CD4-positive, alpha-beta T cell treated with Interleukin-21 for 1 hour (primary cell): ENCODE results near the gene GBP7.
"Not testable (repeated sequence)": the region's sequence is repeated elsewhere in the genome, so short reads cannot be mapped to it uniquely, and the experiment has no call there.

Source experiments
- DNase-seq: peaks from one replicate; pipeline ENCODE4 v3.0.0-alpha.2; 2020

GBP7 gene, protein sequence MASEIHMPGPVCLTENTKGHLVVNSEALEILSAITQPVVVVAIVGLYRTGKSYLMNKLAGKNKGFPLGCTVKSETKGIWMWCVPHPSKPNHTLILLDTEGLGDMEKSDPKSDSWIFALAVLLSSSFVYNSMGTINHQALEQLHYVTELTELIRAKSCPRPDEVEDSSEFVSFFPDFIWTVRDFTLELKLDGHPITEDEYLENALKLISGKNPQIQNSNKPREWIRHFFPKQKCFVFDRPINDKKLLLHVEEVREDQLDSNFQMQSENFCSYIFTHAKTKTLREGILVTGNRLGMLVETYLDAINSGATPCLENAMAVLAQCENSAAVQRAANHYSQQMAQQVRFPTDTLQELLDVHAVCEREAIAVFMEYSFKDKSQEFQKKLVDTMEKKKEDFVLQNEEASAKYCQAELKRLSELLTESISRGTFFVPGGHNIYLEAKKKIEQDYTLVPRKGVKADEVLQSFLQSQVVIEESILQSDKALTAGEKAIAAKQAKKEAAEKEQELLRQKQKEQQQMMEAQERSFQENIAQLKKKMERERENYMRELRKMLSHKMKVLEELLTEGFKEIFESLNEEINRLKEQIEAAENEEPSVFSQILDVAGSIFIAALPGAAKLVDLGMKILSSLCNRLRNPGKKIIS

DNA sequence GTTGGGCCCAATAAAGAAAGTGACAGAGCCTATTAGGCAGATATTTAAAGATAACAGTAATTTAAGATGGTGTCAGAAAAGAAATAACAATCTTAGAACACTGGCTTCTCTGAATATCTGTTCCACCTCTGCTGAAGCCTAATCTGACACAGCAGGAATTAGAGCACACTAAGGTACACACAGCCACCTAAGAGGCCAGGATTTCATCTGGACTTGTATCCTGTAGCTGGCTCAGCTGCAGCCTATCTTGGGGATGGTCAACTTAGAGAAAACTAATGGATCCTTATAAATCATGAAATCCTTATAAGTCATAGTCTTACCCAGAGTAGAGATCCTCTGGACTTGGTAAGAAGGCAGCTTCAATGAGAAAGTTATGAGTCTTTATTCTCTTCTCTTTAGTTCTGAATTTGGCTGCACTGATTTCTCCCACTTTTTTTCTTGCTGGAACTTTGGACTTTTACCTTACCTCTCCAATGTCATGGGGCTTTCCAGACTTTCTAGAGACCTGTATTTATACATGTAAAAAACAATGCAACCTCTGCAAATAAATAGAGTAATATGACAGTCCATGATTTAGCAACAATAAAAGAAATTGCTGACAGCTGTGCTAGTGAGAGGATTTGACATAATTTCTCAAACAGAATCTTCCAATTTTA lies at the start of gene GBP7:
Gene GBP7, minus strand, starts transcription at position 403 of the 656 bp plus-strand sequence. CDS start 4,068 bp downstream, outside the sequence.
- DNase-seq: no peak

DNA sequence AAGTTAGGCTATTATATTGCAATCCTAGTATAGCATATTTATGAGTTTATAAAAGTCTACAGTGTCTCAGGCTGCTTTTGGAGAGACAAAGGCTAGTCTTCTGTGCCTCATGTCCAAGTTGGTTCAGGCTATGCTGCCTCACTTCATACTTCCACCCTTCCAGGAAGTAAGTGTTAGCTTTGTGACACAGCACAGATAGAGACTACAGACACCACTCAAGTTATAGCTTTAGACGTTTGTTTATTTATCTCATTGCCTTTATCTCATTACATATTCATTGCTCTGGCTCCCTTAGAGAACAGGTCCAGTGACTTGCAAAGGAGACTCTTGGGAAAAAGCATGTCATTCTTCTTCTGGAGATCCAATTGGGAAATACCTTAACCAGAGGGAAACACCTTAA lies 45.5 kb upstream of the GBP7 start:
- no peak for DNase-seq

DNA sequence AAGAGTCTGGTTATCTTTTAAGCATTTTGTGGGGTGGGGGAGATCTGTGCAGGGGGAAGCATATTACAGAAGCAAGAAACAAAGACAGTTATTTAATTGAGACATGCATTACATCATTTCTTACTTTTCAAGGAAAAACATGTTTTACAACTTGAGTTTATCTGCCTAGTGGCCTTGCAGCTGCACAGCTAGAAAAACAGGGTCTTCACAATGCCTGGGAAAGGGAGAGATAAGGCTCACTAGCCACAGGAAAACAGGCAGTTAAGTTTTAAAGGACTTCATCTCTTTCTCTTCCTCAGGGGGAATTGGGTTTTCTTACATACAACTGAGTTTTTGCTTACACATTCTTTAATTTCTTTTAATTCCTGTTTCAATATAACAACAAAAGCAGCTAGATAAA lies 44.0 kb upstream of the GBP7 start:
- DNase-seq: not testable (repeated sequence)

DNA sequence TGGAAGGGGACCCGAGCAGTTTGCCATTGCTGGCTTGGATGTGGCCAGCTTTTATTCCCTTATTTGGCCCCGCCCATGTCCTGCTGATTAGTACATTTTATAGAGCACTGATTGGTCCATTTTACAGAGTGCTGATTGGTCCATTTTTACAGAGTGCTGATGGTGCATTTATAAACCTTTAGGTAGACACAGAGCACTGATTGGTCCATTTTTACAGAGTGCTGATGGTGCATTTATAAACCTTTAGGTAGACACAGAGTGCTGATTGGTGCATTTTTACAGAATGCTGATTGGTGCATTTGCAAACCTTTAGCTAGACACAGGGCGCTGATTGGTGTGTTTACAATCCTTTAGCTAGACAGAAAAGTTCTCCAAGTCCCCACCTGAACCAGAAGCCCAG lies 43.1 kb upstream of the GBP7 start:
- not testable (repeated sequence) for DNase-seq

DNA sequence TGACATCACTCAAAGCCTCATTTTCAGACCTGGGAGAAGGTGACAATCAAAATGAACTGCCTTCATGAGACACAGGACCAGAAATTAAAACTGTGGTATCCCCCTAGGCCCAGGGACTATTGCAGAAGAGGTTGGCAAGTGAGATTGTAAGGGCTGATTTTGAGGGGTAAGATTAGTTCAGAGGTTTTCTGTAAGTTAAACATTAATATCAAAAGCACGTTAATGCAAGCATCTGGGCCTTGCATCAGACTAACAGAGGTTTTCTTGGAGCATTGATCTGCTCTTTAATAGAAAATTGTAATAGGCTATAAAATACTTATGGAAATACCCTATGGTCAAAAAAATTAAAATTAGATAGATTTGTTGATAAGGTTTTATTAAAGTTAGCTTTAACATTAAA lies 37.5 kb upstream of the GBP7 start:
- no peak for DNase-seq

DNA sequence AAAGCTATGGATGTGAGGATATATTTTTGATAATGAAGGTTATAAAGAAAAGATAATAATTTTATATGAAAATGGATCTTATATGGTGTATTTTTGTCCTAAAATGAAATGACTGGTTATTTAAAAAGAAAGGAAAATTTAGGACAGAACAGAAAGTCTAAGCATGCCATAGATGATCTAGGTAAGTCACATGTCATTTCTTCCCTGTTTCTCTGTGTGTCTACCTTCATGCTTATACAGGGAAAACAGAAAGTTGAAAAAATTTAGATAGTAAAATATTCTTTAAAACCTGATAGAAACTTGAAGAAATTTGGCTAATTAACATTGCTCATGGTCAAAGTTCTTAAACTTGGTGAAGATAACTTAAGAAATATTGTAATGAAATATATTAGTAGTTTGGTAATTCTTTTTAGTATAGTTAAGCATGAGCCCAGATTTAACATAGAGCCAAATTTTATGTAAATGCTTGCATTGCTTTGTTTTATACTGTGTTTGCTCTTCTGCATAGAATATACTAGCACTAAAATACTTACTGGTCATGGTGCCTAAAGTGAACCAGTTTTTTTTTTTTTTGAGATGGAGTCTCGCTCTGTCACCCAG lies 35.3 kb upstream of the GBP7 start:
- DNase-seq: no peak

DNA sequence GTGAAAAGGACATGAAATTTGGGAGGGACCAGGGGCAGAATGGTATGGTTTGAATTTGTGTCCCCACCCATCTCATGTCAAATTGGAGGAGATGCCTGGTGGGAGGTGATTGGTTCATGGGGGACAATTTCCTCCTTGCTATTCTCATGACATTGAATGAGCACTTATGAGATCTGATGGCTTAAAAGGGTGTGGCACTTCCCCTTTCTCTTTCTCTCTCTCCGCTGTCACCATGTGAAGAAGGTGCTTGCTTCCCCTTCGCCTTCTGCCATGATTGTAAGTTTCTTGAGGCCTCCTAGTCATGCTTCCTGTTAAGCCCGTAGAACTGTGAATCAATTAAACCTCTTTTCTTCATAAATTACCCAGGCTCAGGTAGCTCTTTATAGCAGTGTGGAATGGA lies 30.6 kb upstream of the GBP7 start:
- DNase-seq: no peak

DNA sequence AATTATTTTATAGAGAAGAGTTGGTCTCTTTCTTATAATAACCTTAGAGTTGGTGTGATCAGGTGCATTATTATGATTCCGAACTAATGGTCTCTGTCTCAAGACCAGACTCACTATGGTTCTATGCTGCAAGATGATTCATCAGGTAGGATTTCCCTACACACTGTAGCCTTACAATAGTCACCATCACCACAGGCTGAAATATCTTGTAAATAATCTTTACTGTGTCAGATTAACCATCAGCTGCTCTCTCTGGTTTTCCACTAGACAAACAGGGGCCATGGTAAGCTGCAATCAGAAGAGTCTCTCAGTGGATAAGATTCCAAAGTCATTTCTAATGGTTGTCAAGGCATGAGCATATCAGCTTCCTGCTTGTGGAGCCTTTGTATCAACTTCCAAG lies 27.4 kb upstream of the GBP7 start:
- DNase-seq: no peak

DNA sequence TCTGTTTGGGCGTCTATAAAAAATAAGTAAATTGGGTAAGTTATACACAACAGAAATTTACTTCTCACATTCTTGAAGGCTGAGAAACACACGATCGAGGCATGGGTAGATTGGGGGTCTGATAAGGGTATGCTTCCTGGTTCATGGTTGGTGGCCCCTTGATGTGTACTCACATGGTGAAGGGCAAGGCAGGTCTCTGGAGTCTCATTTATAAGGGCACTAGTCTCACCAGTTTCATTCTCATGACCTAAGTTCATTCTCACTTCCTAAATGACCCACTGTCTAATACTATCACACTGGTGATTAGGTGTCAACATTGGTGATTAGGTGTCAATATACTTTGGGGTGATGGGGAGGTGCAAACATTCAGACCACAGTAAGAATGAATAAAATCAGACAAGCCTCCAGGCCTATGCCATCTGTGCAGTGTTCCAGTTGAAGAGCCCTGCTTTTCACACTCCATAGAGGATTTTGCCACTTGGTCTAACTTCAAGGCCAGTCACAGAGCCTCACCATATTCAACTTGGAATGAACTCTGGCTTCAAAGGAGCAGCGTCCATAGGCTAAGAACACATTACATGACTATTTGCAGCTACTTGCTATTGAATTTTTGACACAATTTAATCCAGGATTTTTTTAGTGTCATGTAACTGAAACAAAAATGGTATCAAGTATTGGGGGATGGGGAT lies 25.4 kb upstream of the GBP7 start:
- DNase-seq: peak; percentile 42

DNA sequence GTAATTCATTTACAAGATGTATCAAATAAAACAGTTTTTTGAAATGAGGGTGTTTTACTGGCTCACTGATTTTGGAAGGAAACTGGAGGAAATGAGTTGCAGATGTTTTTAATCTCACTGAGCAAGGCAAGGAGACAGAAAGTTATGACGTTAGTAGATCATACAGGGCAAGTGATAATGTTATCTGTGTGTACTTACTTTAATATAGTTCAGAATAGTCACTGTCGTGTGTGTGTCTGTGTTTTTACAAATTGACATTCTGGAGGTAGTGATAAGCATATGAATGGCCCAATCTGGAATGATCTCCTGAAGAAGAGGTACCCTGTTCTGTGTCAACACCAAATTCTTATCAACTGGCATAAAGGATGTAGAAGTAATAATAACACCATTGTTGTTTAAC lies 24.9 kb upstream of the GBP7 start:
- peak; percentile 52 for DNase-seq

DNA sequence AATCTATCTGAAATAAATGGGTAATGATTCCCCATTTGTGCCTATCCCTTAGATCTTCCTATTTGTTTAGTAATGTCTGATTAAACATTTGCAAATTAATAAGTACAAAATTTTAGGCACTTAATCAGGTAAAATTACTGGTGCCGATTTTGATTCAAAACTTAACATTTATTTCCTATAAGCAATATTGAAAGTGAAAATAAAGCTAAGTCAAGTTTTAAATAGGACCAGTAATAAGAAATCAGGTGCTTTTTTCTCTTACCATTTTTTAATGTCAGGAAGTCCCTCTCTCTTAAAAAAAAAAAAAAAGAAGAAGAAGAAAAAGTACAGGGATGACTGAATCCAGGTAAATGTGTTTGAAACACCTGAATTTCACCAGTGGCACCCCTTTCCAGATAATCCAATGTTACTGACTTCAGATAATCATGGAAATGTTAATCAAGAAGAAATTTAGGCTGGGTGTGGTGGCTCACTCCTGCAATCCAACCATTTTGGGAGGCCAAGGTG lies 23.8 kb upstream of the GBP7 start:
- DNase-seq: peak; percentile 30

DNA sequence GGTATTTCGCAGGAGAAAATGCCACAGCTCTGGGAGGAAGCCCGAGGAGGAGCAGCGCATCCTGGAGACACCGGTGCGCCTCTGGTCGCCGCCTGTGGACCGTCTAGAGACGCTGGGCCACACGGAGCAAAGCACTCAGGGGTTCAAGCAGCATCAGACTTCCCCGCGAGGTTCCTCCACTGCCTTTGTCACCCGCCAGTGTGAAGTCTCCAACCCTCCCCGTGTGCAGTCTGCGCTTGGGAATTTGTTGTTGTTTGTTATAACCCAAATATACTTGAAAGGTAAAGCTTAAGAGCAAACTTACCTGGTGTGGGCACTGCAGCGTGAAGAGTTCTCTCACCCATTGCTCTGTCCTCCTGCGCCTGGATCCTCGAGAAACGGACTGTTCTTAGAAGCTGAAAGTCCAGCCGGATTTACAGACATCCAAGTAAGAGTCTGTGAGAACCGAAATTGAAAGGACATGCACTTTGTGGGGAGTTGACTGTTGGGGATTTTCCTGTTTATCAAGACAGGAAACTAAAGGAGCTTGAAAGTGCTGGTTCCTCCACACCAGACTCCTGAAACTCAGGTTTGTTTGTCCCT lies 22.8 kb upstream of the GBP7 start, which contains the start of gene GBP4:
Gene GBP4, minus strand, starts transcription at position 452 of the 582 bp plus-strand sequence. Its CDS starts 108 bp downstream, at position 344.
- peak; percentile 73 for DNase-seq

DNA sequence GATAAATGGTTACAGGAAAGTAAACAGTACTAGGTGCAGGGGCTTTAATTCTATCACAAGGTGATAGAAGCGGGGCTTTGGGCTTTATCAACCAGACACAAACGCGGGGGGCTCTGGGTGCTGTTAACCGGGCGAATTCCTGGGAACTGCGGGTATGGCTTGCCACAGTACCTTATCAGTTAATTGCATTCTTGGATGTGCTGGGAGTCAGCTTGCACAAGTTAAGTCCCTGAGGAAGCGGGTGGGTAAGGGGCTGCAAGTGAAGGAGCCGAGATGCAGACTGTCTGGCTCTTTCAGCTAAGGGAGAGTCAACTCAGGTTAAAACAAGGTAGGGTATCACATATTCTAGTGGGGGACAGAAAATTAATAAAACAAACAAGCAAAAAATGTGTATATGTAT lies 22.3 kb upstream of the GBP7 start:
- DNase-seq: no peak

DNA sequence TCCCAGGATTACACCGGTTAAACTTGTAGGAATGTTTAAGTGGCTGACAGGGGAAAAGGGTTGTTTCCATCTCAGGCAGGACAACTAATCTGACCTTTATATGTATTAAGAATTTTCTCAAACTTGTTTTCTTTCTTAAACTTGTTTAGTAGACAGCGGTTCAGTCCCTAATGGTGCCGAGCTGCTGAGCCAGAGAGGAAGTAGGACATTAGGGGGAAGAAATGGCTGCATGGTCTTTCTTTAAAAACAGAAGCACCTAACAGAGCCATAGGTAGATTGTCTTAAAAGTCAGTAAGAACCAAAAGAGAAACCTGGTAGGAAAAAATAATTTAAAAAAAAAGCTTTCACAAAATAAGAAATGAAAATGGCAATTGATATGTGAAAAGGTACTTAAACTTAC lies 19.7 kb upstream of the GBP7 start:
- DNase-seq: no peak

DNA sequence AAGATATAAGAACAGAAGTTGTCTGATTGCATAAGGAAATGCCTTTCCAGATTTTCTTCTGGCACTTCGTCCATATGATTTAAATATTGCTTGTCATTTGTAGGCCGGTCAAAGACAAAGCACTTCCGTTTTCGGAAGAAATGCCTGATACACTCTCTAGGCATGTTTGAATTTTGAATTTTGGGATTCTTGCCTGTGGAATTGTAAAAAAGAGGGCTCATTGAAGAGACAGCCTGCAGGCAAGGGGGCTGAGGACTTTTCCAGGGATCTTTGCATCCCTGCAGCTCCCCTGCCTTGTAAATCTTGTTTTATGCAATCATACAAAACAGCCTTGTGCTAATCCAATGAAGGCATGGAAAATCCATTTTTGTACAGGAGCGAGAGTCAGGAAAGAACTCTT lies 15.5 kb upstream of the GBP7 start:
- DNase-seq: no peak

DNA sequence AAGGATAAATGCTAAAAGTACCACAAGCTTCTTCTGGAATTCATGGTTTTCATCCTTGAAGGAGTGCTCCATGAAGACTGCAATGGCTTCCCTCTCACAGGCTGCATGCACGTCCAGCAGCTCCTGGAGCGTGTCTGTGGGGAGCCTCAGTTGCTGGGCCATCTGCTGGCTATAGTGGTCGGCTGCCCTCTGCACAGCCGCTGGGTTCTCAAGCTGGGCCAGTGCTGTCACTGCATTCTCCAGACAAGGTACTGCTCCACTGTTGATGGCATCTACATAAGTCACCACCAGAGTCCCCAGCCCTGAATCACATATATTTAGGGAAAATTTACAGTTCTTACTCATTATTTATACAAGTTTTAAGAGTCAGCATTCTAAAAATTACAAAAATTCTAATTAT lies 14.2 kb upstream of the GBP7 start:
- DNase-seq: no peak

DNA sequence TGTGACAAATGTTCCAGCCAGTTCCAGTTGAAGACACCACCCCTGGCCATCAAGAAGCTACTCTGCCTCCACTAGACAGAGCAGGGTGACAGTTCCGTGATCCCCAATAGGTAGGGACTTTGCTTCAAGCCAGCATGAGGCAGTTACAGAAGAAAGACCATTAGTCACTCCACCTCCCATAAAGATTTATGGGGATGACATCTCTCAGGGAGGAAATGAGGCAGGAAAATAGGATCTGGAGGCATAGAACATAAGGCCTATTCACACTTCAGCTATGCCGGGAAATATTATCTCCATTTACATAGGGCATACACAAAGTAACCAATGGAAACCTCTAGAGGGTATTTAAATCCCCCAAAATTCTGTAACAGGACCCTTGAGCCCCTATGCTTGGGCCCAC lies 3.5 kb upstream of the GBP7 start:
- DNase-seq: no peak

DNA sequence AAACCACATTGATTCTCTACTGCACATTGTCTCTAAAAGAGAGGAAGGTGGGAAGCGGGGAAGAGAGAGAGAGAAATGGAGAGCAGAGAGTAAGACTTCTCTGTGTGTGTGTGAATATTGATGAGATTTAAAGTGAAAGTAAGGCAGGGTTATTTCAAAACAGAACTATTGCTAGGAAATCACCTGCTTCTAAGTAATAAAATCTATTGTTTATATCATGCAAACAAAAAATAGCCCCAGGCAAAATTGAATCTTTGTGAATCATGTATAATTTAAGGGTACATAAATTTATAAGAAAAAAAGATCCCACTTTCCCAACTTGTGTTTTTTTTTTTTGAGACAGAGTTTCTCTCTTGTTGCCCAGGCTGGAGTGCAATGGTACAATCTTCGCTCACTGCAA lies 1.2 kb upstream of the GBP7 start:
- DNase-seq: no peak

DNA sequence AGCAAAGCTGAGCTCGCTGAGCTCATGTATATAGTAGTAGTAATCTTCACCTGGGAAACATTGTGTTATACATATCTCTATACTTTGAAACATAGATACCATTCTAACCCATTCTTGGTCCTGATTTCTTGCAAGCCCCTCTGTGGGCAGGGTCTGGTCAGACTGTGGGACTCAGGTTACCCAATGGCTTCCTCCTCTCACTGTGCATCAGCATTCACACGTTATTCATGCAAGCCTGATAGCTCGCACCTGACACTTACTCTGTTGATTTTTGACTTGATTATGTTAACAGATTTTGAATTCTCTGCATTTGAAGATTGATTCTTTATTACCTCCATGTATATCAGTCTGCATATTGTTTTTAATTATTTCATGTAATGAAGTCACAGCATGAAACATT lies 1.3 kb downstream of the GBP7 start:
- DNase-seq: no peak

DNA sequence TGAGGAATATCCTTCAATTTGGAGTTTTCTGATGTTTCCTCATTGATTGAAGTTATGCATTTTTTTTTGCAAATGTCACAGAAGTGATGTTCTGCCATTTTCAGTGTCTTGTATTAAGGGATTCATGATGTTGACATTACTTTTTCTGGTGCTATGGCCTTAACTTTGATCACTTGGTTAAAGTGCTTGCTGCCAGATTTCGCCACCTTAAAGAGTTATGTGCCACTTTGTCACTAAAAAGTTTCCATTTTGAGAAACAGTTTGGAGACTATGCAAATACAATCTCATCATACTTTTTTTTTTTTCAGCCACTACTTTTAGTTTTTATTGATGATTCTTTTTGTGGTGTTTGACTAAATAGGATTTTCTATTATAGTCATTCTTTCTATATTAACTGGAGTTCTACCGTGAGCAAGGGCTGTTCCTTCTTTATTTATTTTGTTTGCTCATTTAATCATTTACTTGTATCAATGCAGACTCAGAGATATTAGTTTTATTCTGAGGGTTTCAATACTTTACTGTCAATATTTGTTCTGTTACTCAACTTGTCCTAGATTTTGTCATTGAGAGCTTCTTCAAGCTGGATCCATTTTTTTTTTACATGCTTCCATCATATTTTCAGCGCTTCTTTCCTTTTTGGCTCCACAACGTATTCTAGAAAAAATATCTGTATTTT lies 3.2 kb downstream of the GBP7 start:
- DNase-seq: no peak

DNA sequence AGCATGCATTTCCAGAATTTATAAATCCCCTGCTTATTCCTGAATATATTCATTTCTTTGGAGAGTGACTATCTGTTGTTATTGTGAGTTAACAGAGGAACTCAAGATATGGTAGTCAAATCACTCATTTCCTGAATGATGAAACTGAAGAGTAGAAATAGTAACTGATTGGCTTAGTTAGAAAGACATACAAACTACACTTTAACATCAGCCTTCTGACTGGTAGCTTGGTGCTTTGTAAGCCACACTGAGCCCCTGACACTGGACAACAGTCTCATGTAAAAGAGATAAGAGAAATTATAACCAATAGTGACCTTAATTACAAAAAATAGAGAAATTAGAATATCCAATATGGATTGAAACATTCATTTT lies 4.8 kb downstream of the GBP7 start:
- no peak for DNase-seq
